NCI-H524 treated with DMSO at 0.1 percent for 48 hours (cell line): Measurements from ENCODE around the gene SUSD3.

ENCODE experiments used
- DNase-seq: peaks from one replicate; lab custom pipeline; 2025; lab: John Stamatoyannopoulos, UW

SUSD3 gene

DNA sequence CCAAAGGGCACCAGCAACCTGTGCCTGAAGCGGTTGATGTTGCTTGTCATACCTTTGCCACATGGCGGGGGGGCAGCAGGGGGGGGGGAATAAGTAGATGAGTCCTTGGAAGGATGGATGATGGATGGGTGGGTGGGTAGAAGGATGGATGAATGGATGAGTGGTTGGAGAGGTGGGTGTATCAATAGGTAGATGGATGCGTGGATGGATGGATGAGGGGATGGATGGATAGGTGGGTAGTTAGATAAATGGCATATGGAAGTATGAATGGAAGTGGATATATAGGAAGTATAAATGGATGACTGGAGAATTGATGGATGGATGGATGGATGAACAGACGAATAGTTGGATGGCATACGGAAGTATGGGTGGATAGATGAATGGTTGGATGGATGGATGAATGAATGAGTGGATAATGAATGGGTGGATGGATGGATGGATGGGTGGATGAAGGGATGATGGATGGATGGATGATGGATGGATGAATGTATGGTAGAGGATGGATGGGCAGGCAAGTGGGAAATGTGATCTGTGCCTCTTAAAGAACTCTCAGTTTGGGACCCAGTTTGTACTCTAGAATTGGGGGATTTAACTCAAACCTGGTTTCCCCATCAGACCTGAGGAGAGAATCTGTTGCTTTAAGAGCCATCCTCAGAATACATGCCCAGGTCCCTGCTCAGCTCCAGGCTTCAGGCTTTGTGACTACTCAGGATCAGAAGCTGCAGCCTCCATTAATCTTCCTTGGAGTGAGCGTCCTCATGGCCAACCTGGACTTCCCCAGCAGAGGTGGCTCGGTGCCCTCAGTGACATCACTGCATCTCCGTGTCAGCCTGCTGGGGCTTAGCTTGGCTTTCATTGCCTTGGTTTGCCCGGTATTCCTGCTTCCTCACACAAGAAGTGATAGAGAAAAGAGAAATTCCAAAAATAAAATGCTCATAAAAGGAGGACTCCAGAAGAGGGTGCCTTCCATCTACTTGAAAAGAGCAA lies 27.6 kb upstream of the SUSD3 start:
- no peak for DNase-seq

DNA sequence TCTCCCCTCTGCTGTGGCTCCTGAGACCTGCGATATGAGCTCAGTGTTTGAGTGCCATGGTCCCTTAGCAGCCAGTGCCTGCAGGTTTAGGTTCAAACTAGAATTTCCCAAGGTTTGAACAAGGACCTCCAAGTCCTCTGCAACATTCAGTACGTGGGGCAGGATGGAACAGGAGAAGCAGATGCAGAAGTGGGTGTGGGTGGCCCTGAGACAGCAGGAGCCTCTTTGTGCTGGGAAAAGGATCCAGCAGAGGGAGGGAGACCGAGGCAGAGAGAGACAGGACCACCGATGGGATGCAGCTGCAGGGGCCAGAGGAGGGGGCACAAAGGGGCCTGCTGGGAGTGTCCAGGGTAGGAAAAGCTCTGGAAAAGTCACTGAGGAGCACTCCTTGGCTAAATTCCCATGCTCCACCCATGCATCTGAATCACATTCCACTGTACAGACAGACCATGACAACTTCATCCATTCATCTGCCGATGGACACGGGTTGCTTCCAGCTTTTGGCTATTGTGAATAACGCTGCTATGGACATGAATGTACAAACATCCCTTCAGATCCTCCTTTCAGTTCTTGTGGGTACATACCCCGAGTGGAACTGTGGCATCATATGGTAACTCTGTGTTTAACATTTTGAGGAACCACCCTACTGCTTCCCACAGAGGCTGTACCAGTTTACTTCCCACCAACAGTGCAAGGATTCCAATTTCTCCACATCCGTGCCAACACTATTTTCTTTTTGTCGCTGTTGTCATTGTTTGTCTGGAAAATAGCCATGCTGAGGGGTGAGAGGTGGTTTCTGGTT lies 26.7 kb upstream of the SUSD3 start:
- DNase-seq, result no peak

DNA sequence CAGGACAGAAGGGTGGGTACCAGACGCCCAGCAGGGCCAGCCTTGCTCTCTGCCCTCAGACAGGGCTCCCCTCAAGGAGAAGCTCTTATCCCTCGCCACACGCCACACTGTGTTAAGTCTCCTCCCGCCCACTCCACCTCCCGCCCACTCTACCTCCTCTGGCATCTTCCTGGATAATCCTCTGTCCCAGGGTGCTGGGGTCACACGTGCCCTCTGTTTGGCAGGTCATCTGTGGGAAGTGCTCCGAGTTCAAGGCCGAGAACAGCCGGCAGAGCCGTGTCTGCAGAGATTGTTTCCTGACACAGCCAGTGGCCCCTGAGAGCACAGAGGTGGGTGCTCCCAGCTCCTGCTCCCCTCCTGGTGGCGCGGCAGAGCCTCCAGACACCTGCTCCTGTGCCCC lies 26.0 kb upstream of the SUSD3 start:
- no peak for DNase-seq

DNA sequence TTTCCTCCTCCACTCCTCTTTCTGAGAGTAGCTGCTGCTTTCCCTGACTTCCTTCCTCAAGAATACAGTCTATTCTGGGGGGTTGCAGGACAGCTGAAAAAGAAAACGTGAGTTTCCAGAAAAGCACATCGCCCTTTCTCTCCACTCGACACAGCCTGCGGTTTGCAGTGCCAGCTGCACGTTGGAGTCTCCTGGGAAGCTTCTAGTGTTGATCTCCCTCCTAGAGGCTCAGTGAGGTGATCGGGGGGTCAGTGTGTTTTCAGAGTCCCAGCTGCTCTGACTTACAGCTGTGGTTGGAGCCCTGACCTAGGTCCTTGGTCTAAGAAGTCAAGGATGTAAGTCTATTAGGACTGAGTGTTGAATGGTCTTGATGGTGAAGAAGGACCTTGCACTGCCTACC lies 25.0 kb upstream of the SUSD3 start:
- no peak for DNase-seq

DNA sequence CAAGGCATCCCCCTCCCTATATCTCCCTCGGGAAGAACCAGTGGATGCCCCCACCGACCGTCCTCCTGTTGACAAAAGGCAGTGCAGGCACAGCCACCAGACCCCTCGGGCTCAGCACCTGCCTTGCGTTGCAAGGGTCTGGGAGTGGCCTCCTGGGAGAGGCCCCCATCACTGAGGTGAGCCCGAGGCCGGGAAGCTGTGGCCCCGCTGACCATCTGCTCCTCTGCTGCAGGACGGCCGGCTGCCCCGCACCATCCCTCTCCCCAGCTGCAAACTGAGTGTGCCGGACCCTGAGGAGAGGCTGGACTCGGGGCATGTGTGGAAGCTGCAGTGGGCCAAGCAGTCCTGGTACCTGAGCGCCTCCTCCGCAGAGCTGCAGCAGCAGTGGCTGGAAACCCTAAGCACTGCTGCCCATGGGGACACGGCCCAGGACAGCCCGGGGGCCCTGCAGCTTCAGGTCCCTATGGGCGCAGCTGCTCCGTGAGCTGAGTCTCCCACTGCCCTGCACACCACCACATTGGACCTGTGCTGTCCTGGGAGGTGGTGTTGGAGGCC lies 23.3 kb upstream of the SUSD3 start:
- no peak for DNase-seq

DNA sequence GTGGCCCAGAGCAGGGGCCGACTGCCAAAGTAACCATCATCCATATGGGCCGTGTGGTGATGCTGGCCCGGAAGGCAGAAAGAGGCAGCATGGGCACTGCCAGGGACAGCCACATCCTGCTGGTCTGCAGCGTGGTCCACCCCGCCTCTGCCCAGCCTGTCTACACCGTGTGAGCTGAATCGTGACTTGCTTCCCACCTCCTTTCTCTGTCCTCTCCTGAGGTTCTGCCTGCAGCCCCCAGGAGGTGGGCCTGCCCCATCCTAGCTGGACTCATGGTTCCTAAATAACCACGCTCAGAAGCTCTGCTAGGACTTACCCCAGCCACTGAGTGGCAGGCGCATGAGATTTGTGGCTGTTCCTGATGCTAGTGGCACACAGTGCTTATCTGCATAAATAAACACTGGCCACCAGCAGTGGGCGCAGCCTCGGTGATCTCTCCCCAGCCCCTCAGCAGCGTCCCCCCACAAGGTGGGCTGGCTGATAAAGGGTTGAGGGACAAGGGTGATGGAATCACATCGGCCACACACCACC lies 22.6 kb upstream of the SUSD3 start:
- DNase-seq, result no peak

DNA sequence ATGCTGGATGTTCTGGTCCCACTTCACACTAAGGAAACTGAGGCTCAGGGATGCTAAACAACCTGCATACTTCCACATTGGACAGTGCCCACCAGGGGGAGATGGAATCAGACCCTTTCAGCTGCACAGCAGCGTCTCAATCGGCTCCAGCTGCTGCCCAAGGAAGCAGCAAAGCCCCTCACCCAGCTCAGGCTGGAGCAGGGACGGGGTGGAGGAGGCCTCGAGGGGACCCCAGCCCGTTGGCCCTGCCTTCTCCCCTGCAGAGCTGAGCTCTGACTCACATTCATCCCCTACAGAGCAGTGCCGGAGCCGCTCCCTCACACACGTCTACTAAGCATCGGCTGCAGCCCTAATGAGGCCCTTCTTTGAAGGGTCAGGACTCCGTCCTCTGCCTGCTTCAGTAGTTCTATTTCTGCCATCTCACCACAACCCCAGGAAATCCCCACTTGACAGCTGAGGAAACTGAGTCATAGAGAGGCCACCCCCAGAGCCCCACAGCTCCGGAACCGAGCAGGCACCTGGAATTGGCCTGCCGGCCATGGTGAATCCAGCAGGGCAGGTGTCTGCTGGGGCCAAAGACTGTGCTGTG lies 21.5 kb upstream of the SUSD3 start:
- DNase-seq, result no peak

DNA sequence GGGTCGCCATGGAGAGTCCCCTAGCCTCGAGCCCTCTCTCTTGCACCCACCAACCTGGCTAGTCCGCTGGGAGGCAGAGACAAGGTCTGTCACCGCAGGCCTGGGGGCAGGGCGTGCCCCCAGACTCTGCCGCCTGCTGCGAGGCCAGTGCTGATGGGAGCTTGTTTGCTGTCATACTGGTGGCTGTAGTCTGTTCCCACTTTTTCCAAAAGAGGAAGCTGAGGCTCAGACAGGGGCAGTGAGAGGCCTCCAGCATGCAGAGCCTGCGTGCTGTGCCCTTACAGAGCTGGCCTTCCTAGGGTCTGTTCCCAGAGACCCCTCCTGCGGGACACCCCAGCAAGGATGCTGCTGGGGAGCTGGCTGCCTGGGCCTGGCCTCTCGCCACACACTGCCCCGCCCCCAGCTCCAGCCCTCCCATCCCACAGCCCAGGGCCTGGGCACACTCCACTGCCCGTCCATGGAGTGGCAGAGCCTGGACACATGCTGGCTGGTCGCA lies 21.0 kb upstream of the SUSD3 start:
- no peak for DNase-seq

DNA sequence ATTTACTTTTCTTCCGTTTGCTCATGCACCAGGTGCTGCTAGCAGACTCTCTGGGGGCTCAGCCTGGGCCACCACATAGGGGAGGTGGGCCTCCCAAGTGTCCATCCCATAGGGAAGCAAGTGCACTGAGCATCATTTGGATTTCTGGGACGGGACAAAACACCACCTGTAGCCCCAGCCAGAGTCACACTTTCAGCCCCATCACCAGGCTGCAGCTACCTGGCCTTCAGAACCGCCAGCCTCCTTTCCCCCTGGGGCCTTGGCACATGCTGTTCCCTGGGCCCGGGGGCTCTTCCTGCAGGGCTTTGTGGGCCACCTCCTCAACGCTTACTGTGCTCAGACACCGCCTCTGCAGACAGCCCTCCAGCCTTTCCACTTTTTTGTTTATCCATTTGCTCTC lies 19.6 kb upstream of the SUSD3 start:
- no peak for DNase-seq

DNA sequence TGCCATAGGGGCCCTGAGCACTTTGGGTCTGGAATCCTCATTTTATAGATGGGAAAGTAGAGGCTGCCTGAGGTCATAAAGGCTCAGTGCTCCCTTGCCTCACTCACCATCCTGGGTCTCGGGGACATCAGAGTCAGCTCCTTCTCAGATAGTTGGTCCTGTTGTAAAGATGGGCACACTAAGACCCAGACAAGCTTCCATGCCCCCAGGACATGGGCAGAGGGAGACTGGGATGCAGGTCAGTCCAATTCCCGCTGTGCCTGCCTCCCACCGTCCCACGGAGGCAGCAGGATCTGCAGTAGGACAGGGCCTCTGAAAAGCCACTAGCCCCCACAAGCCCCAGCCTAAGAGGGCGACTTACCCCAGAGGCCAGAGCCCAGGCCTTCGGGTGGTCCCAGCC lies 19.0 kb upstream of the SUSD3 start:
- DNase-seq, result no peak

DNA sequence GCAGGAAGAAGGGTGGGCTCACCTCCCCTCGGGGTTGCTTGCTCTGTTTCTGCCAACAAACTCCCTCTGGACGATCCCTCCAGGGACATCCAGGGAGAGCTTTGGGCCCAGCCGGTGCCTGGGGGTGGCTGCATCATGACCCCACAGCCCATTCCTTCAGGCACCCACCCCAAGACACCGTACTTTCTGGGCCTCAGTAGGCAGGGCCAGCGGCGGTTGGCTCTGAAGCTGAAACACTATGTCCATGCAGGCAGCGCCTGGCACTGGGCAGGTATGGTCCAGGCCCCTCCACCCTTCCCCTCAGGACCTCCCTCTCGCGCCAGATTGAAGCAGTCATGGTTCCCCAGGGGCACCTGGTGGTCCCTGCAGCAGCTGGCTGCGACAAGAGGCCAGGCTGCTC lies 18.5 kb upstream of the SUSD3 start:
- DNase-seq, result no peak

DNA sequence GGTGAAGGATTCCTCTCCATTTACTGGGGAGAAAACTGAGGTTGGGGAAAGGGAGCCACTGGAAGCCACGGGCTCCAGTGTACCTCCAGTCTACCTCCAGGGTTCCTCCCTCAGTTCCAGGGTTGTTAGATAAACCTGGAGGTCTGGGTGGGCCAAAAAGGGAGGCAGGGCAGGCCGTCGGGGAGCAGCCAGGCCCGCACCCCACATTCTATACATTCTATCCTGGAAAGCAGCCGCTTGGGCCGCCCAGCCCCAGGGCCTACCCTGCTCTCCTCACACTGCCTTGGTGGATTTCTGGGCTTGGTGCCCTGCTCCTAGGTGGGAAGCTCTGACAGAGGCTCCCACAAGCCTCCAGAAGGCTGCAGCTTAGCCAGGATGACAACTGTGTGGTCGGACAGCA lies 18.1 kb upstream of the SUSD3 start:
- DNase-seq, result no peak

DNA sequence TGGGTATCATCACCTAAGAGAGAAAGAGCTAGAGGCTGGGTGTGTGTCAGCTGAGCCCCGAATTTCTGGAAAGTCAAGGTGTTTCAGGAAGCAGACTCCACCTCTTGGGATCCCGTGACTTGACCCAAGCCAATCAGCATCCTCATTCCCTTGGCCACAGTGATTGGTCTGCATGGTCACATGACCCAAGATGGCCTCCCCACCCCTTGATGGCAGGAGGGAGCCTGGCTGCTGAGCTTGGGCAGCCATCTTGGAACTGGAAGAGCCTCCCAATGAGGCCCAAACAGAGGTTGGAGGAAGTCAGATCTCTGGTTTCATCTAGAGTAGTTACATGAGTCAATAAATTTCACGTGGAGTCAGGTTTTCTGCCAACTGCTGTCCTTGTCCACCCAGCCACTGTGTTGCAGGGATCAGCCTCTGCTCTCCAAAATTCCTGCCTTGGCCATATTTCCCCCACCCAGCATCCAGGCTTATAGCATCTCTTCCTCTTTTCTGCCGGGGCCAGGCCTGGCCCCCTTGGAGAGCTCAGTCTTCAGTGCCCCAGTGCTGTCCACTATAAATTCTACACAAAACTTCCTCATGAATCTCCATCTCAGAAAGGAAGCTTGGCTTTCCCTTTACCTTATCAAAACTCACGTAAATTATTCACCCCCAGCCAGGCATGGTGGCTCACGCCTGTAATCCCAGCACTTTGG lies 17.2 kb upstream of the SUSD3 start:
- DNase-seq, result no peak

DNA sequence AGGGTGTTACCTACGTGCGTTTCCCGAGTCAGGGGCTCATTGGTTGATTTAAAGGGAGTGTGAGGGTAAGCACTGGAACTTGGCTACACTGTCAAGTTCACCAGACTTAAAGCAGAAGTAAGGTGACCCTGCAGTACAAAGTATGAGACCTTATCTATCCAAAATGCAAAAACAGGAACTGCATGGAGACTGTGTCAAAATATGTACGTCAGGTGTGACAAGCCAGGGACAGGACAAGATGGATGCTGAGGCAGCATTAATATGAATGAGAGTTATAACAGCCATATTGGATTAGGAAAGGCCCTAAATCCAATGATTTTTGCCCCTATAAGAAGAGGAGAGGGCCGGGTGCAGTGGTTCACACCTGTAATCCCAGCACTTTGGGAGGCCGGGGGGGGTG lies 15.4 kb upstream of the SUSD3 start:
- DNase-seq, result no peak

DNA sequence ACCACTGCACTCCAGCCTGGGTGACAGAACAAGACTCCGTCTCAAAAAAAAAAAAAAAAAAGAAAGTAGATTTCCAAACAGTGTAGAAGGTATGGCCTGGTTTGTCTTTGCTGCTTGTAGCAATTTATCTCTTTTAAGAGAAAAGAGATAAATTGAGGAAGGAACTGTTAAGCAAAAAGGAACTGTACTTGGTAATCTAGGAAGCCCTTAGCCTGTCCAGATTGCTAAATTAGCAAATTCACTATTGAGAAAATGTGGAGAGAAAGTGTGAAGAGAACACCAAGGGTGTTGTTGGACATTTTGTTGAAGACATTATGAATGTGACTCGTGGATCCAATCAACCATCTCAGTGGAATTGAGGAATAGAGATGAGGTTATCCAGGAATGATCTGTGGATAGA lies 13.0 kb upstream of the SUSD3 start:
- no peak for DNase-seq

DNA sequence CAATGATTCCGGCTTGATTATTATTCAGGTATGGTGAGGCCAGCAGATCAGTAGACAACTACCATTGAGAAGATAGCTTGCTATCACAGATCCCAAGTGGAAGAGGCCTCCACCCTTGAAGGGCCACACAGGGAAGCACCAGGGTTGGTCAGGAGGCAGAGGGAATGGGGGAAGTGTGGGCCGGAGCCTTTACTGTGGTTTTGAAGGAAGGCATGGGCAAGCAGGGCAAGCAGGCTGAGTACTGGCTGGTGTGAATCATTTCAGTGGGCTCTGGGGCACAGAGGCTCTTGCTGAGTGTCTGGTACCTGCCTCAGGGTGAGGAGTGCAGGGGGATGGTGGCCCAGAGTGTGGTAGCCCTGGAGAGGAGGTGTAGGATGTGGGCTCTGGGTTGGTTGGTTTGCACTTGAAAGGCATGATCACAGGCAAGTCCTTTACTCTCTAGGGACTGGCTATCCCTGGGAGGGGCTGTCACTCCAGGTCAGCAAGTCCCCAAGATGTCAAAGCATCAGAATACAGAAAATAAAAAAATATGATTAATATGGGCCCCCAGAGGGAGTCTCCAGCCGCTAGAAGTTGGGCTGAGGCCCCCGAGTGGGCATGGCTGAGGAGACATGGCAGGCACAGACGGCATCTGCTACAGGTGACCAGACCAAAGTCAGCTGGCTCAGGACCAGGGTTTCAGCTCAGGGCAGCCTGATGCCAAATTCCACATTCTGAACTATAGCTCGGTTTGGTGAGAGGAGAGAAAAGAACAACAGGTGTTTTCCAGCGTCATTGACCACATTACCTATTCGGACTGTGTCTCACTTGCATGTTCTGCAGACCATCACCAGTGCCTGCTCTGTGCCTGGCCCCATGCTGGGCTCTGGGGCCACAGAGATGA lies 9.7 kb upstream of the SUSD3 start:
- no peak for DNase-seq

DNA sequence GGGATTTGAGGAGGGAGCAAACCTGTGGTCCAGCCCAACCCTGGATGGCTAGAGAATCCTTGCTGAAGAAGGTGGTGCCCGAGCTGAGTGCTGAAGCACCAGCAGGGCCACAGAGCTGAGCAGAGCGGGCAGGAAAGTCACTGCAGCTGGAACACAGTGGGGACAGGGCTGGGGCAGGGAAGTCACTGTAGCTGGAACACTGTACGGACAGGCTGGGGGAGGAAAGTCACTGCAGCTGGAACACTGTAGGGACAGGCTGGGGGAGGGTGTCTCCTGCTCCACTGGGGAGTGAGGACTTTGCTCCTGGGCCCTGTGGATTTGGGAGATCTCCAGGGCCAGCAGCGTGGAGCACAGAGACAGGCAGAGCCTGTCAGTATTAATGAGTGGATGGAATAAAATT lies 9.0 kb upstream of the SUSD3 start:
- DNase-seq, result no peak

DNA sequence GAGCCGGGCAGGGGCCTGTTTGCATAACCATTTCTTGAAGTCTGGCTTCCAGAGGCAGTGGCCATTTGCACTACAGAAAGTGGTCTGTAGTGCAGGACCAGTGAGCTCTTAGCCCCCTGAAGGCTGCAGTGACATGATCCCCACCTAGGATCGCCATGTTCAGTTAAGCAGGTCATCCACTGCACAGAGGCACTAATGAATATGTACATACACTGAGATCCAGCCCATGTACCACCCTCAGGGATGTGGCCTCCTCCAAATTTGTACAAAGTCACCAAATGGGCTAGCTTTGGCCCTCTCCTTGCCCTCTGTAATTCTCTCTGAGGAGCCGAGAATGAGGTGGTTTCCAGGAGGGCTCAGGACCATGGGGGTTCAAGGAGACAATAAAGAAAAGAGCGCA lies 8.3 kb upstream of the SUSD3 start:
- DNase-seq, result no peak

DNA sequence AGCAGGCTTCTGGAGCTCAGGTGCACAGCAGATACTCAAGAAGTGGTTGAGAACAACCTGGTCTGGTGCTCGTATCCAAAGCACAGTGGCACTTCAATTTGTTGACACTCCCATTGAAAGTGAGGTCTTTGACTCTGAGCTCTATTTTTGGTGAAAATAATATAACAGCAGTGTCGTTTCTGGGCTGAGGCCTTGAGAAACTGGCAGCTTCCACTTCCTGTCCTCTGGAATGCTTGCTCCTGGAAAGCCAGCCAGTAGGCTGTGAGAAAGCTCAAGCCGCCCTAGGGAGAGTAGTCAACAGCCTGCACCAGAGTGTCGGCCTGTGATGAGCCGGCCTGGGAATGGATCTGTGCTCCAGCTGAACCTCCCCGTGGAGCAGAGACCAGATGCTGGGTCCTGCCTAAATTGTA lies 6.8 kb upstream of the SUSD3 start:
- no peak for DNase-seq

DNA sequence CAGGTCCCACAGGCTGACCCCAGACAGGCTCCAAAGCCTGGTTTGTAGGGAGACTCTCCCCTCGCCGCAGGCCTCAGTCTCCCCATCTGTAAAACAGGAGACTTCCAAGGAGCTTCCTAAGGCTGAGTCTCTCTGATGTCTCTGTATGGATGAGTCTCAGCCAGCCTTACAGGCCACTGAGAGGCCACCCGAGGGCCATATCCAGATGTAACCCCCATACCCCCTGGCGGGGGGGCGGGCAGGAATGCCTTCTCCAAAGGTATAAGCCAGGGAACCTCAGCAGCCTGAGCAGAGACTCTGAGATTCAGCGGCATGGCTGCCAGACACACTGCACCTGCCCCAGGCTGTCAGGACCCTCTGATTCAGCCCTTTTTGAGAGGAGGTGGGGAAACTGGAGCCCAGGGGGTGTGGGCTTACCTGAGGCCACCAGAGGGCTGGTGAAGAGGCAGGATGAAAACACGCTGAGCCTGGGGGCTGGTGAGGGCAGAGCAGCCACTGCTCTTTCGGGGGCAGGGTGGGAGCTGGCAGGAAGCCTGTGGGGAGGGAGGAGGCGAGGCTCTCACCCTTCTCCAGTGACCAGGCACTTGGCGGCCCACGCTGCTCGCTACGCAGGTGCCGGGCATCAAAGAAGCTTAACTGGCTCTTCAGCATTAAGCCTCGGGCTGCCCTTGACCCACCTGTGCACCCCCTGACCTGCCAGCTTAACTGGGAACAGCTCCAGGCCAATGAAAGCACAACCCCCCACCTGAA lies 5.5 kb upstream of the SUSD3 start:
- DNase-seq, result no peak
